HEK293 (cell line): ENCODE data around the gene TRAM2.

Experiments
- ELK4 ChIP-seq: IDR thresholded peaks from 2 replicates; pipeline ENCODE4 v1.6.1; 2011; ENCODE audit warnings: mild to moderate bottlenecking, low read depth, low read length, borderline replicate concordance
- ZNF530 ChIP-seq: fragments of 450-650 bp; formaldehyde crosslinking; IDR thresholded peaks from 2 replicates; pipeline ENCODE4 v1.5.1; 2016; ENCODE audit warnings: low read depth, missing biosample characterization, missing genetic modification characterization
- ZNF791 ChIP-seq: fragments of 450-650 bp; formaldehyde crosslinking; IDR thresholded peaks from 2 replicates; pipeline ENCODE4 v1.5.1; 2016; ENCODE audit warnings: missing biosample characterization, missing genetic modification characterization

GRCh38 chr6:52516269-52516668 is 60.6 kb downstream of the TRAM2 start:
- TF ChIP-seq ZNF530 (tag by site-specific recombination) (no peak), ZNF791 (tag by site-specific recombination) (no peak), ELK4 (no peak)
